Nephron (organoid): Measurements from ENCODE around the gene PADI6.

Source experiments
- H3K27ac Mint-ChIP-seq, 3 experiments: 2 replicates each; pipeline ENCODE4 v1.8.0; 2020; ENCODE audit warnings: mixed read lengths in 3 of 3, mild to moderate bottlenecking in 2 of 3, moderate library complexity in 1 of 3
- H3K27me3 Mint-ChIP-seq: 2 replicates; pipeline ENCODE4 v1.8.0; 2021; ENCODE audit warnings: low read depth, mild to moderate bottlenecking, moderate library complexity, mixed read lengths
- H3K36me3 Mint-ChIP-seq: 2 replicates; pipeline ENCODE4 v1.8.0; 2020; ENCODE audit warnings: low read depth, mixed read lengths
- H3K4me1 Mint-ChIP-seq: 2 replicates; pipeline ENCODE4 v1.8.0; 2020; ENCODE audit warnings: mixed read lengths
- H3K4me3 Mint-ChIP-seq, 3 experiments: 2 replicates each; pipeline ENCODE4 v1.8.0; 2020; ENCODE audit warnings: mild to moderate bottlenecking in 3 of 3, mixed read lengths in 3 of 3, moderate library complexity in 2 of 3
- H3K9me3 Mint-ChIP-seq: 2 replicates; pipeline ENCODE4 v1.8.0; 2020; ENCODE audit warnings: mixed read lengths
- TF ChIP-seq, protein P1 (sequence below), 3 experiments: fragments of 200-600 bp; sonication (generic); IDR thresholded peaks; one replicate each; pipeline ENCODE4 v1.5.0; 2021; ENCODE audit warnings: antibody characterized with exemption in 3 of 3; ENCODE audit not compliant: unreplicated experiment in 3 of 3

Gene PADI6

DNA sequence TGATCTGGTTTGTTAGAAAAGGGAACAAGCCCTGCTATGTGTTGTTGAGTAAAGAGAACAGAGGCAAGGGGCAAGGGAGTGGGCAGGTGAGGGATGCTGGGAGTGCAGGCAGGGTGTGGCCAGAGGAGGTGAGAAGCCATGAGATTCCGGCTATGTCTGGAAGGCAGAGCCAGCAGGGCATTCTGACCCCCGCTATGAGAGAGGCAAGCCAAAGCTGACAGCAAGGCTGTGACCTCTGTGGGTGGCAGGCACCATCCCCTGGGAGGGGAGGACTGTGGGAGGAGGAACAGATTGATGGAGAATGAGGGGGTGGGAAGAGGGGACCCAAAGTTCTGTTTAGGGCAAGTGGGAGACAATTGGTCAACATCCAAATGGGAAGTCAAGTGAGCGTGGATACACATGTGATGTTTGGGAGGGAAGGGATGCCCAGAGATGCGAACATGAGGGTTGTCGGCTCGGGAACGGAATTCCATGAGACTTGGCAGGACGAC lies 19.5 kb upstream of the PADI6 start:
- Mint-ChIP-seq H3K4me3 (no peak overlapping the region), H3K9me3 (no peaks in the 10 kb centered on the region), H3K27me3 (peaks cover 26% of the 10 kb centered on the region), H3K27ac (no peak overlapping the region), H3K36me3 (no peaks in the 10 kb centered on the region), H3K4me1 (no peaks in the 10 kb centered on the region)
- TF ChIP-seq, protein P1, sequence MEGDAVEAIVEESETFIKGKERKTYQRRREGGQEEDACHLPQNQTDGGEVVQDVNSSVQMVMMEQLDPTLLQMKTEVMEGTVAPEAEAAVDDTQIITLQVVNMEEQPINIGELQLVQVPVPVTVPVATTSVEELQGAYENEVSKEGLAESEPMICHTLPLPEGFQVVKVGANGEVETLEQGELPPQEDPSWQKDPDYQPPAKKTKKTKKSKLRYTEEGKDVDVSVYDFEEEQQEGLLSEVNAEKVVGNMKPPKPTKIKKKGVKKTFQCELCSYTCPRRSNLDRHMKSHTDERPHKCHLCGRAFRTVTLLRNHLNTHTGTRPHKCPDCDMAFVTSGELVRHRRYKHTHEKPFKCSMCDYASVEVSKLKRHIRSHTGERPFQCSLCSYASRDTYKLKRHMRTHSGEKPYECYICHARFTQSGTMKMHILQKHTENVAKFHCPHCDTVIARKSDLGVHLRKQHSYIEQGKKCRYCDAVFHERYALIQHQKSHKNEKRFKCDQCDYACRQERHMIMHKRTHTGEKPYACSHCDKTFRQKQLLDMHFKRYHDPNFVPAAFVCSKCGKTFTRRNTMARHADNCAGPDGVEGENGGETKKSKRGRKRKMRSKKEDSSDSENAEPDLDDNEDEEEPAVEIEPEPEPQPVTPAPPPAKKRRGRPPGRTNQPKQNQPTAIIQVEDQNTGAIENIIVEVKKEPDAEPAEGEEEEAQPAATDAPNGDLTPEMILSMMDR (IDR thresholded peaks at IDR 0.05; ENCODE audit: unreplicated experiment in 3 of 3), result no peak

DNA sequence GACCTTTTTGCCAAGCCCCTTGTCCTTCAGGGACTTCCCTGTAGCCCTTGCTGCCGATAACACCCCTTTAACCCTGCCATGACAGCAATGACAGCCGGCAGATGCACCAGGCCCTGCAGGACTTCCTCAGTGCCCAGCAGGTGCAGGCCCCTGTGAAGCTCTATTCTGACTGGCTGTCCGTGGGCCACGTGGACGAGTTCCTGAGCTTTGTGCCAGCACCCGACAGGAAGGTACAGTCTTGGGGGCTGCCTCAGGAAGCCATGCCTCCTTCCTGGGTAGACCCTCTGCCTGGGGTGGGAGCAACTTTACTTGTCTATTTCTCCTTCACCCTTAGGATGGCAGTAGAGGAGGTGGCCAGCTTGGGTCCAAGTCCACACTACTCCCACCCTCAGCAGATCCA lies 16.1 kb upstream of the PADI6 start:
- Mint-ChIP-seq H3K27me3 (peaks cover 19% of the 10 kb centered on the region), H3K36me3 (no peaks in the 10 kb centered on the region), H3K27ac (no peak overlapping the region), H3K4me3 (no peak overlapping the region), H3K4me1 (no peaks in the 10 kb centered on the region), H3K9me3 (no peaks in the 10 kb centered on the region)
- TF ChIP-seq, protein P1 (IDR thresholded peaks at IDR 0.05; ENCODE audit: unreplicated experiment in 3 of 3), result no peak

- Mint-ChIP-seq H3K27me3 (peaks cover 17% of the 10 kb centered on the region), H3K27ac (no peak overlapping the region), H3K4me3 (no peak overlapping the region), H3K9me3 (no peaks in the 10 kb centered on the region), H3K36me3 (no peaks in the 10 kb centered on the region), H3K4me1 (no peaks in the 10 kb centered on the region)
- TF ChIP-seq, protein P1 (IDR thresholded peaks at IDR 0.05; ENCODE audit: unreplicated experiment in 3 of 3), result no peak
Observed at GRCh38 chr1:17356387-17357026, 15.5 kb upstream of the PADI6 start.

- H3K4me3 Mint-ChIP-seq, result no peak overlapping the region
- TF ChIP-seq, protein P1 (IDR thresholded peaks at IDR 0.05; ENCODE audit: unreplicated experiment in 3 of 3), result no peak
Observed at GRCh38 chr1:17358557-17358956, 13.4 kb upstream of the PADI6 start.

GRCh38 chr1:17359031-17359430 lies 13.0 kb upstream of the PADI6 start:
- peaks cover 10% of the 10 kb centered on the region for H3K27me3 Mint-ChIP-seq
- no peaks in the 10 kb centered on the region for H3K36me3 Mint-ChIP-seq
- H3K9me3 Mint-ChIP-seq, result no peaks in the 10 kb centered on the region

More at GRCh38 chr1:17358557-17358956, 13.4 kb upstream of the PADI6 start:
- H3K4me1 Mint-ChIP-seq, result no peaks in the 10 kb centered on the region
- peaks cover 7% of the 10 kb centered on the region for H3K27me3 Mint-ChIP-seq
- no peaks in the 10 kb centered on the region for H3K36me3 Mint-ChIP-seq
- no peaks in the 10 kb centered on the region for H3K9me3 Mint-ChIP-seq
- no peak overlapping the region for H3K27ac Mint-ChIP-seq

More at GRCh38 chr1:17359031-17359430, 13.0 kb upstream of the PADI6 start:
- Mint-ChIP-seq H3K4me1 (no peaks in the 10 kb centered on the region), H3K27ac (no peak overlapping the region), H3K4me3 (no peak overlapping the region)
- TF ChIP-seq, protein P1 (IDR thresholded peaks at IDR 0.05; ENCODE audit: unreplicated experiment in 3 of 3), result no peak
